HEK293 (cell line): Measurements from ENCODE around the gene NEURL1.
A peak's percentile ranks its signal among the peaks of the same experiment; 100 is the strongest.

ENCODE experiments used
- CTCF ChIA-PET: fragments of 350-600 bp; formaldehyde crosslinking; extraction: SDS; loops from one replicate; lab custom pipeline; 2021; ENCODE audit warnings: antibody characterized with exemption; lab: Yijun Ruan, JAX
- POLR2A ChIA-PET: fragments of 300-600 bp; formaldehyde crosslinking; extraction: SDS; loops from one replicate; lab custom pipeline; 2020; ENCODE audit warnings: antibody characterized with exemption, inconsistent platforms; lab: Yijun Ruan, JAX
- H3K27ac ChIP-seq: fragments of 200-500 bp; sonication (Bioruptor generic); 2 replicates; pipeline ENCODE4 v1.5.1; 2014; ENCODE audit warnings: low read depth, low read length, control low read depth, inconsistent platforms; ENCODE audit errors: extremely low read depth
- H3K36me3 ChIP-seq, 2 experiments: fragments of 200-500 bp in 1 of 2; sonication (Bioruptor generic) in 1 of 2; 1 replicate in 1 of 2; 2 replicates in 1 of 2; pipeline ENCODE4 v1.5.1; 2014 to 2017; ENCODE audit warnings: inconsistent platforms in 2 of 2, low read length in 2 of 2; ENCODE audit not compliant: control insufficient read depth in 2 of 2, insufficient read depth in 1 of 2
- H3K4me1 ChIP-seq: fragments of 200-500 bp; sonication (Bioruptor generic); 2 replicates; pipeline ENCODE4 v1.5.1; 2014; ENCODE audit warnings: mild to moderate bottlenecking, low read length, inconsistent platforms; ENCODE audit not compliant: control insufficient read depth, insufficient read depth
- H3K4me3 ChIP-seq: 2 replicates; pipeline ENCODE4 v1.5.1; 2011; ENCODE audit warnings: low read depth, mild to moderate bottlenecking, control low read depth, low read length, moderate library complexity
- H3K9me3 ChIP-seq: fragments of 200-500 bp; sonication (Bioruptor generic); 2 replicates; pipeline ENCODE4 v1.5.1; 2014; ENCODE audit warnings: low read depth, low read length, inconsistent platforms; ENCODE audit not compliant: control insufficient read depth, insufficient read depth
- AEBP2 ChIP-seq: fragments of 450-650 bp; formaldehyde crosslinking; IDR thresholded peaks from 2 replicates; pipeline ENCODE4 v1.5.1; 2016; ENCODE audit warnings: missing biosample characterization, missing genetic modification characterization, borderline replicate concordance
- EGR2 ChIP-seq: fragments of 450-650 bp; formaldehyde crosslinking; IDR thresholded peaks from 2 replicates; pipeline ENCODE4 v1.5.1; 2016; ENCODE audit warnings: low read depth, missing biosample characterization, missing genetic modification characterization
- KLF16 ChIP-seq: fragments of 450-650 bp; formaldehyde crosslinking; IDR thresholded peaks from 2 replicates; pipeline ENCODE4 v1.5.1; 2017; ENCODE audit warnings: missing biosample characterization, missing genetic modification characterization
- PBX3 ChIP-seq: sonication (generic); formaldehyde crosslinking; IDR thresholded peaks from 2 replicates; pipeline ENCODE4 v1.8.1; 2022; ENCODE audit warnings: mild to moderate bottlenecking, moderate library complexity, missing genetic modification reagents
- SALL2 ChIP-seq: fragments of 450-650 bp; formaldehyde crosslinking; IDR thresholded peaks from 2 replicates; pipeline ENCODE4 v1.5.0; 2017; ENCODE audit warnings: missing biosample characterization, mild to moderate bottlenecking, missing genetic modification characterization, borderline replicate concordance
- TRIM28 ChIP-seq: IDR thresholded peaks from 2 replicates; pipeline ENCODE4 v1.6.1; 2011; ENCODE audit warnings: low read length, control low read depth, borderline replicate concordance
- ZBTB44 ChIP-seq: fragments of 450-650 bp; IDR thresholded peaks from 2 replicates; pipeline ENCODE4 v1.5.1; 2018; ENCODE audit warnings: missing biosample characterization, mild to moderate bottlenecking, missing genetic modification characterization
- ZFHX2 ChIP-seq: fragments of 450-650 bp; formaldehyde crosslinking; conservative IDR thresholded peaks from 2 replicates; pipeline ENCODE4 v1.5.1; 2016; ENCODE audit warnings: missing biosample characterization, missing genetic modification characterization
- ZFP41 ChIP-seq: fragments of 450-650 bp; formaldehyde crosslinking; IDR thresholded peaks from 2 replicates; pipeline ENCODE4 v1.5.1; 2016; ENCODE audit warnings: missing biosample characterization, missing genetic modification characterization, borderline replicate concordance
- ZFP69B ChIP-seq: fragments of 450-650 bp; formaldehyde crosslinking; IDR thresholded peaks from 2 replicates; pipeline ENCODE4 v1.5.1; 2016; ENCODE audit warnings: missing biosample characterization, missing genetic modification characterization
- ZIC2 ChIP-seq: fragments of 450-650 bp; formaldehyde crosslinking; IDR thresholded peaks from 2 replicates; pipeline ENCODE4 v1.5.1; 2016; ENCODE audit warnings: missing biosample characterization, missing genetic modification characterization
- ZNF138 ChIP-seq: fragments of 450-650 bp; formaldehyde crosslinking; IDR thresholded peaks from 2 replicates; pipeline ENCODE4 v1.5.1; 2016; ENCODE audit warnings: missing biosample characterization, missing genetic modification characterization, borderline replicate concordance
- ZNF157 ChIP-seq: fragments of 450-650 bp; formaldehyde crosslinking; IDR thresholded peaks from 2 replicates; pipeline ENCODE4 v1.5.1; 2016; ENCODE audit warnings: missing biosample characterization, missing genetic modification characterization
- ZNF23 ChIP-seq: fragments of 450-650 bp; formaldehyde crosslinking; IDR thresholded peaks from 2 replicates; pipeline ENCODE4 v1.5.1; 2016; ENCODE audit warnings: missing biosample characterization, missing genetic modification characterization, borderline replicate concordance
- ZNF354C ChIP-seq: fragments of 450-650 bp; formaldehyde crosslinking; IDR thresholded peaks from 2 replicates; pipeline ENCODE4 v1.5.1; 2016; ENCODE audit warnings: missing biosample characterization, missing genetic modification characterization, low read depth, borderline replicate concordance
- ZNF423 ChIP-seq: fragments of 450-650 bp; formaldehyde crosslinking; IDR thresholded peaks from 2 replicates; pipeline ENCODE4 v1.5.1; 2016; ENCODE audit warnings: missing biosample characterization, missing genetic modification characterization
- ZNF449 ChIP-seq: fragments of 450-650 bp; formaldehyde crosslinking; IDR thresholded peaks from 2 replicates; pipeline ENCODE4 v1.5.1; 2017; ENCODE audit warnings: missing biosample characterization, mild to moderate bottlenecking, missing genetic modification characterization, moderate library complexity
- ZNF521 ChIP-seq: fragments of 450-650 bp; formaldehyde crosslinking; IDR thresholded peaks from 2 replicates; pipeline ENCODE4 v1.5.1; 2017; ENCODE audit warnings: missing biosample characterization, mild to moderate bottlenecking, missing genetic modification characterization
- ZNF529 ChIP-seq: fragments of 450-650 bp; formaldehyde crosslinking; IDR thresholded peaks from 2 replicates; pipeline ENCODE4 v1.5.1; 2017; ENCODE audit warnings: missing genetic modification characterization, missing biosample characterization; ENCODE audit not compliant: insufficient replicate concordance
- ZNF549 ChIP-seq: fragments of 450-650 bp; IDR thresholded peaks from 2 replicates; pipeline ENCODE4 v1.5.1; 2018; ENCODE audit warnings: missing biosample characterization, missing genetic modification characterization, mild to moderate bottlenecking, inconsistent platforms, moderate library complexity
- ZNF555 ChIP-seq: fragments of 450-650 bp; formaldehyde crosslinking; conservative IDR thresholded peaks from 2 replicates; pipeline ENCODE4 v1.5.1; 2017; ENCODE audit warnings: missing biosample characterization, mild to moderate bottlenecking, missing genetic modification characterization, inconsistent platforms
- ZNF639 ChIP-seq: fragments of 450-650 bp; formaldehyde crosslinking; IDR thresholded peaks from 2 replicates; pipeline ENCODE4 v1.5.1; 2016; ENCODE audit warnings: missing biosample characterization, missing genetic modification characterization
- ZNF670 ChIP-seq: fragments of 450-650 bp; formaldehyde crosslinking; IDR thresholded peaks from 2 replicates; pipeline ENCODE4 v1.5.1; 2016; ENCODE audit warnings: missing biosample characterization, missing genetic modification characterization, low read depth

Gene NEURL1

GRCh38 chr10:103613616-103614015 lies 120.1 kb downstream of the NEURL1 start (continued):
- TF ChIP-seq PBX3 (CRISPR knock-in tag): no peak
- TF ChIP-seq KLF16 (tag by site-specific recombination): no peak
- TF ChIP-seq ZNF449: no peak

GRCh38 chr10:103614306-103615158 lies 121.0 kb downstream of the NEURL1 start:
- H3K4me1 ChIP-seq: no peaks in the 10 kb centered on the region
- peaks cover 0 to 93% of the 10 kb centered on the region in 2 experiments; a peak in 1 of 3 replicates for H3K36me3 ChIP-seq
- H3K4me3 ChIP-seq: no peak overlapping the region
- TF ChIP-seq ZNF639 (tag by site-specific recombination) (no peak), ZFP41 (tag by site-specific recombination) (no peak), ZNF529 (tag by site-specific recombination) (no peak), TRIM28 (no peak), ZNF555 (tag by site-specific recombination) (no peak), EGR2 (tag by site-specific recombination) (peak; percentile 34; the same call in 1 of the 2 replicates), ZFHX2 (tag by site-specific recombination) (peak; percentile 37)
- POLR2A ChIA-PET: no interaction called here
- CTCF ChIA-PET: interaction anchor here (0.6 to 2.7 kb wide), 8 partner anchors 9 to 272 kb away, joined by 3 to 9 read pairs (median 3); no protein-coding TSS in a partner anchor
- no peaks in the 10 kb centered on the region for H3K9me3 ChIP-seq
- no peak overlapping the region for H3K27ac ChIP-seq

GRCh38 chr10:103616705-103617601 lies 123.4 kb downstream of the NEURL1 start:
- ChIA-PET POLR2A (no interaction called here), CTCF (interaction anchor here (0.5 kb wide), 1 partner anchor 252 kb away, joined by 3 read pairs; no protein-coding TSS in a partner anchor)
- H3K4me1 ChIP-seq: no peaks in the 10 kb centered on the region
- H3K4me3 ChIP-seq: no peak overlapping the region
- no peak overlapping the region for H3K27ac ChIP-seq
- H3K36me3 ChIP-seq: peaks cover 0 to 93% of the 10 kb centered on the region in 2 experiments; a peak in 1 of 3 replicates
- H3K9me3 ChIP-seq: no peaks in the 10 kb centered on the region
- no peak for TF ChIP-seq ZNF521 (tag by site-specific recombination)
- TF ChIP-seq ZNF423 (tag by site-specific recombination): no peak
- no peak for TF ChIP-seq ZNF157 (tag by site-specific recombination)
- TF ChIP-seq ZNF549 (tag by site-specific recombination): no peak
- no peak for TF ChIP-seq ZFP69B (tag by site-specific recombination)
- TF ChIP-seq ZBTB44: no peak
- no peak for TF ChIP-seq AEBP2 (tag by site-specific recombination)
- TF ChIP-seq SALL2 (tag by site-specific recombination): no peak
- no peak for TF ChIP-seq ZNF138 (tag by site-specific recombination)
- no peak for TF ChIP-seq ZNF23 (tag by site-specific recombination)
- no peak for TF ChIP-seq ZNF354C (tag by site-specific recombination)
- no peak for TF ChIP-seq ZIC2 (tag by site-specific recombination)
- no peak for TF ChIP-seq ZNF670 (tag by site-specific recombination)
